AG04450 (cell line): Measurements from ENCODE around the gene IPO5. TPM values are rescaled to one million over a fixed set of nuclear protein-coding genes. Genes with fewer than 3 reads are reported as not detected.

Source experiments
- CTCF ChIA-PET: fragments of 300-600, 350-600 bp; formaldehyde crosslinking; extraction: SDS; loops from one replicate; lab custom pipeline; 2022; ENCODE audit warnings: antibody characterized with exemption, inconsistent platforms; lab: Charles Lee
- POLR2A ChIA-PET: fragments of 350-600 bp; formaldehyde crosslinking; extraction: SDS; loops from one replicate; lab custom pipeline; 2021; ENCODE audit warnings: antibody characterized with exemption, inconsistent platforms; lab: Yijun Ruan, JAX
- DNase-seq: peaks from one replicate; pipeline ENCODE4 v3.0.0-alpha.2; 2011; ENCODE audit warnings: low read depth, low spot score
- H3K27ac ChIP-seq: one replicate; pipeline ENCODE4 v1.5.1; 2012; ENCODE audit warnings: low read depth, low read length, control low read depth
- H3K27me3 ChIP-seq: one replicate; pipeline ENCODE4 v1.6.0; 2012; ENCODE audit warnings: low read length; ENCODE audit not compliant: control insufficient read depth, insufficient read depth
- H3K4me3 ChIP-seq: 2 replicates; pipeline ENCODE4 v1.5.1; 2011; ENCODE audit warnings: mild to moderate bottlenecking, low read depth, low read length, control low read depth
- H3K9me3 ChIP-seq: 2 replicates; pipeline ENCODE4 v1.5.1; 2012; ENCODE audit warnings: low read length; ENCODE audit not compliant: control insufficient read depth, insufficient read depth
- polyA plus RNA-seq: library from polyadenylated mRNA; depleted of rRNA; stranded (reverse); fragments of >200 nt; gene quantifications from 2 replicates; pipeline ENCODE4 v1.2.3, GENCODE V29; 2011
- TF ChIP-seq, protein P1 (sequence below): IDR thresholded peaks from 2 replicates; pipeline ENCODE4 v1.5.1; 2011; ENCODE audit warnings: low read depth, low read length, control low read depth, inconsistent platforms

Gene IPO5
- polyA plus RNA-seq, 1 experiment, result 164 TPM

- TF ChIP-seq, protein P1, sequence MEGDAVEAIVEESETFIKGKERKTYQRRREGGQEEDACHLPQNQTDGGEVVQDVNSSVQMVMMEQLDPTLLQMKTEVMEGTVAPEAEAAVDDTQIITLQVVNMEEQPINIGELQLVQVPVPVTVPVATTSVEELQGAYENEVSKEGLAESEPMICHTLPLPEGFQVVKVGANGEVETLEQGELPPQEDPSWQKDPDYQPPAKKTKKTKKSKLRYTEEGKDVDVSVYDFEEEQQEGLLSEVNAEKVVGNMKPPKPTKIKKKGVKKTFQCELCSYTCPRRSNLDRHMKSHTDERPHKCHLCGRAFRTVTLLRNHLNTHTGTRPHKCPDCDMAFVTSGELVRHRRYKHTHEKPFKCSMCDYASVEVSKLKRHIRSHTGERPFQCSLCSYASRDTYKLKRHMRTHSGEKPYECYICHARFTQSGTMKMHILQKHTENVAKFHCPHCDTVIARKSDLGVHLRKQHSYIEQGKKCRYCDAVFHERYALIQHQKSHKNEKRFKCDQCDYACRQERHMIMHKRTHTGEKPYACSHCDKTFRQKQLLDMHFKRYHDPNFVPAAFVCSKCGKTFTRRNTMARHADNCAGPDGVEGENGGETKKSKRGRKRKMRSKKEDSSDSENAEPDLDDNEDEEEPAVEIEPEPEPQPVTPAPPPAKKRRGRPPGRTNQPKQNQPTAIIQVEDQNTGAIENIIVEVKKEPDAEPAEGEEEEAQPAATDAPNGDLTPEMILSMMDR, result no peak
- ChIA-PET CTCF (no interaction called here), POLR2A (no interaction called here)
- Histone ChIP-seq H3K9me3 (no peaks in the 10 kb centered on the region), H3K27ac (no peak overlapping the region), H3K27me3 (no peaks in the 10 kb centered on the region), H3K4me3 (no peak overlapping the region)
- no peak for DNase-seq
Measured at GRCh38 chr13:97974773-97975172, 21.3 kb downstream of the IPO5 start.

DNA sequence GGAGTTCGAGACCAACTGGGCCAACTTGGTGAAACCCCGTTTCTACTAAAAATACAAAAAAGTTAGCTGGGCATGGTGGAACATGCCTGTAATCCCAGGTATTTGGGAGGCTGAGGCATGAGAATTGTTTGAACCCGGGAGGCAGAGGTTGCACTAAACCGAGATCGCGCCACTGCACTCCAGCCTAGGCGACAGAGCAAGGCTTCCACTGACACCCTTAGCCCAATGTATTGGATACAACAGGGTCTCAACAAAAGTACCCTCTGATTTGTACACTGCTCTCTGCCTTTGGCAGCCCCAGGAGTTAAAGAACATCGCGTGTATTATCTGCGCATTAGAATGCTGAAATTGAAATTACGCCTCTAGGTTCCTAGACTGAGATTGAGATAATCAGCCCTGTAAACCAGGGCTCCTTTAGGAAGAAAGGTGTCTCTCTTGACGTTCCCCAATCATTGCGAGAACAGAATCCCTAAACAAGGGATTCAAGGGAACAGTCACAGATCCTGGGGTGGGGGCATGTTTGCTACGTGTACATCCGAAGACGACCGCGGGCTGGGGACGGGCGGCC is 21.9 kb downstream of the IPO5 start:
- H3K9me3 ChIP-seq, result no peaks in the 10 kb centered on the region
- H3K4me3 ChIP-seq, result peak overlapping the region; percentile 84
- H3K27me3 ChIP-seq, result no peaks in the 10 kb centered on the region
- DNase-seq, result no peak
- peak overlapping the region; percentile 75 for H3K27ac ChIP-seq
- ChIA-PET POLR2A (interaction anchor here (0.6 kb wide), 1 partner anchor 97 kb away, joined by 3 read pairs; no protein-coding TSS in a partner anchor), CTCF (no interaction called here)
- TF ChIP-seq, protein P1, result no peak

GRCh38 chr13:97975848-97976609 is 22.6 kb downstream of the IPO5 start:
- Histone ChIP-seq H3K4me3 (peak overlapping the region; percentile 93), H3K9me3 (no peaks in the 10 kb centered on the region), H3K27me3 (no peaks in the 10 kb centered on the region), H3K27ac (peak overlapping the region; percentile 75)
- CTCF ChIA-PET, result no interaction called here
- TF ChIP-seq, protein P1, result no peak
- POLR2A ChIA-PET, result interaction anchor here (0.6 kb wide), 2 partner anchors 87 to 98 kb away, joined by 3 read pairs; no protein-coding TSS in a partner anchor
- DNase-seq, result peak; percentile 29

GRCh38 chr13:97976610-97977521 is 23.4 kb downstream of the IPO5 start:
- Histone ChIP-seq H3K27ac (peak overlapping the region; percentile 47), H3K4me3 (peak overlapping the region; percentile 93), H3K9me3 (no peaks in the 10 kb centered on the region), H3K27me3 (no peaks in the 10 kb centered on the region)
- ChIA-PET CTCF (interaction anchor here (1.2 to 1.3 kb wide), 2 partner anchors 121 to 676 kb away, joined by 3 to 4 read pairs; no protein-coding TSS in a partner anchor), POLR2A (interaction anchor here (0.6 kb wide), 1 partner anchor 86 kb away, joined by 3 read pairs; no protein-coding TSS in a partner anchor)
- no peak for DNase-seq
- TF ChIP-seq, protein P1, result no peak
